ELR (cell line): ENCODE results near the gene FIBCD1.
"Not testable (repeated sequence)": the region's sequence is repeated elsewhere in the genome, so short reads cannot be mapped to it uniquely, and the experiment has no call there.

Experiments used
- DNase-seq: peaks from one replicate; pipeline ENCODE4 v3.0.0-alpha.2; 2015; ENCODE audit warnings: low read depth

Gene FIBCD1

DNA sequence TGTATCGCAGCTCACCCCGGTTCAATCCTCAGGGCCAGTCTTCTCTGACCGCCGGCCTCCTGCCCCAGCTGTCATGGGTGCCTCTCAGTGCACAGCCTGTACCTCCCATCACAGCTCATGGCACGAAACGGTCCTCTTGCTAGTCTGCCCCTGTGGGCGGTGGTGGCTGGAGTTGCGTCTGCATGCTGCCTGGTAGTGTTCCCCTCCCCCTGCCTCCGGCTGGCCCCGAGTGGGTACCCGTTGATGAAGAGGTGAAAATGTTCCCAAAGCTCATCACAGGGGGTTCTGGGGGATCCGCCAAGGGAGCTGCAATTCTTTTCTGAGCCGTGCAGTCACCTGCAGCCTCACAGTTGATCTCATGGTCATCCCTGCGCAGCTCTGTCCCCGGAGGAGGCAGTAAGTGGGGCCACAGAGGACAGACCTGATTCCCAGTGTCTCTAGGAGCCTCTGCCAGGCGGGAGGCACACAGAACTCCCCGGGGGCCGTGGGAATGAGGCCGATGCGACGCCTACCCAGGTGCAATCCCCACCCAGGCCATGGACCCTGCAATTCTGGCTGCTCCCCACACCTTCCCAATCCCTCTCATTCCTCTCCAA, 34.7 kb upstream of the FIBCD1 start:
- no peak for DNase-seq

GRCh38 chr9:130972957-130973685, 34.1 kb upstream of the FIBCD1 start:
- DNase-seq = no peak

GRCh38 chr9:130972277-130972956, 33.4 kb upstream of the FIBCD1 start:
- no peak for DNase-seq

DNA sequence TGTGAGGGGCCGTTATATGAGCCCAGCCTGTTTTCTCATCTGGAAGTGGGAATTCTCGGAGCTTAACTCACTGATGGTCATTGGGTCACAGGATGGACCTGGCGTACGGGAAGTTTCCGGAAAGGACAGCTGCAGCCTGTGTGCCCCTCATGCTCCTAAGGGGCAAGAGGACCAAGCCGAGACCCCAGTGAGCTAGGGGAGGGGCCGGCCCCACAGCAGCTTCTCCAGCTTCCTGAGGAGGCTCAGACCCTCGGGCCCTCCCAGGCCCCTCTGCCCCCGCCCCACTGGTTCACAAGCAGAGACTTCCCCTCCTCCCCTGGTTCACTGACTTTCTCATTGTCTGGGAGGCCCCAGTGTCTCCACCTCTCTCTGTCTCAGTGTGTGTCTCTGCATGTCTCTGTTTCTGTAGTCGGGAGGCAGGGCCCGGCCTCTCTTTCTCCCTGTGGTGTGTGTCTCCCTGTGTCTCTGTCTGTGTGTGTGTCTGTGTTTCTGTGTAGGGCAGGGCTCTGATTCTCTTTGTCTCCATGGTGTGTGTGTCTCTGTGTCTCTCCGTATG, 32.3 kb upstream of the FIBCD1 start:
- no peak for DNase-seq

DNA sequence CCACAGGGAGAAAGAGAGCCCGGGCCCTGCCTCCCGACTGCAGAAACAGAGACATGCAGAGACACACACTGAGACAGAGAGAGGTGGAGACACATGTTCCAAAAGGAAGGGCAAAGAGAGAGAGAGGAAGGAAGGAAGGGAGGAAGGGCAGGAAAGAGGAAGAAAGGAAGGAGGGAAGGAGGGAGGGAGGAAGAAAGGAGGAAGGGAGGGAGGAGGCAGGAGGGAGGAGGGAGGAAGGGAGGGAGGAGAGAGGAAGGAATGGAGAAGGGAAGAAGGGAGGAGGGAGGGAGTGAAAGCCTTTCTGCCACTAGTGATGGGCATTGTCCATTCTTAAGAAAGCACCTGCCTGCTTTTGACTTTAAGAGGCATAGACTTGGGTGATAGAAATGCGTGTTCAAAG, 31.8 kb upstream of the FIBCD1 start:
- DNase-seq = no peak

- no peak for DNase-seq
These were observed 31.0 kb upstream of the FIBCD1 start for GRCh38 chr9:130970052-130970451.

DNA sequence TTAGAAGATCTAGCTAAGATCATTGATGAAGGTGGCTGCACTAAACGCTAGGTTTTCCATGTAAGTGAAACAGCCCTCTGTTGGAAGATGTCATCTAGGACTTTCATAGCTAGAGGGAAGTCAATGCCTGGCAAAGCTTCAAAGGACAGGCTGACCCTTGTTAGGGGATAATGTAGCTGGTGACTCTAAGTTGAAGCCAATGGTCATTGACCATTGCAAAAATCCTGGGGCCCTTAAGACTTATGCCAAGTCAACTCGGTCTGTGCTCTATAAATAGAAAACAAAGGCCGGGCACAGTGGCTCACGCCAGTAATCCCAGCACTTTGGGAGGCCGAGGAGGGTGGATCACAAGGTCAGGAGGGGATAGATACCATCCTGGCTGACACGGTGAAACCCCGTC, 26.6 kb upstream of the FIBCD1 start:
- no peak for DNase-seq

GRCh38 chr9:130963916-130964315, 24.9 kb upstream of the FIBCD1 start:
- no peak for DNase-seq

- DNase-seq = no peak
These were observed 24.4 kb upstream of the FIBCD1 start for GRCh38 chr9:130963337-130963908.

DNA sequence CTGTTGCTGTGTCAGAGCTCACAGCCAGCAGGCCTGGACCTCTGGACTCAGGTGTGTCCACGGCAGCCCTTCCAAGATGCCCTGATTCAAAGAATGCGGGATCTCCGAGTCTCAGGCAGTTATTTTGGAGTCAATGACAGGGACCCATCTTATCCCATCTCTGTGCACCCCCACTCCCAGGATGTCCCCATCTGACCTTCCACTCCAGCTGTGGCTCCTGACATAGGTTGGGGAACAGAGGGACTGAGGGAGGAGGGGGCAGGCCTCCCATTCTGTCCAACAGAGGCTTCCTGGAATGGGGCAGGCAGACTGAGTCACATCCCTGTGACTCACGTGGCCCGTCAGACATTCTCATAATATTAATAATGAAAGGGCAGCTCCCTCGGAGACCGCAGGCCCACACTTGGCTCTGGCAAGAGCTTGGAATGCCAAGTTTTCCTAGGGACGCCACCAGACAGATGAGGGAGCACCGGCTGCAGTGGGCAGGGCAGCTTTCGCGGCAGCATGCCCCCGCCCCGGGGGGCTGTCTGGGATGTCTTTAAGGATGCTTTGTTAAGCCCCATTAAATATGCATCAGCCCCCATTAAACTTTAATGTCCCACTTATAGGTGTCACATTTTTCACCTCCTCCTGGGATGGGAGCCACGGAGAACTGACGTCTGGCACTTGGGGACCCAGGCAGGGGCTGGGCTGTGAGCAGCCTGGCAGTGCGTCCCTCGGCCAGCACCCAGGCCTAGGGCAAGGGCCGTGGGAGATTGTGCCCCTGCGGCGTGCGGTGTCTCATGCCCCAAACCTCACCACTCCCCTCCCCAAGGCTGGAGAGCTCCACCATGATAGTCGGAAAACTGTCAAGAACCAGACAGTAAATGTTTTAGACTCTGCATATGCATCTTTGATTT, 23.6 kb upstream of the FIBCD1 start:
- peak; percentile 97 for DNase-seq

DNA sequence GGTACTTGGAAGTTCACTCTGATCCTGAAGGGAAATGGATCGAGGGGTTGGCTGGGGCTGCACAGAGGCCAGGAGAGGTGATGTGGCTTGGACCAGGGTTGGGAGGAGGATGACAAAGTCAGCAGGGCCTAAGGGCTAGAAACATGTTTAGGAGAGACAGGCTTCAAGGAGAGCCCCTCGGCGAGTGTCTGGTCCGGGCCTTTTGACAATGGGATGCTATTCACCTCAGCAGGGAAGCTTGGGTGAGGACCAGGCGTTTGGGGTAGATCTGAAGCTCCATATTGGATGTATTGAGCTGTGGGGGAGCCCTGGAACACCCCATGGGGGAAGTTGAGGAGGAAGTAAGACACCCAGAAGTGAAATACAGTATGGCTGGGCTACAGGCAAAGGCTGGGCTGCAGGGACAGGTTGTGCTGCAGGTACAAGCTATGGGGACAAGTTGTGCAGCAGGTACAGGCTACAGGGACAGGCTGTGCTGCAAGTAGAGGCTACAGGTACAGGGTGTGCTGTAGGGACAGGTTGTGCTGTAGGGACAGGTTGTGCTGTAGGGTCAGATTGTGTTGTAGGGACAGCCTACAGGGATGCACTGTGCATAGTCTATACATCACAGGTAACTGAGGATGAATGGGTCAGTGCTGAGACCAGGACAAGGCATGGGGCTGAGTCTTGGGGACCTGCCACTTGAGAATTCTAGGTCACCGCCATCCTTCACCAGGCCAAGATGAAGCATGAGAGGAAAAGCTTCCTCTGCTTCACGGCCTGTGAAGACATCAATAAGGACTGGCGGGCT, 22.7 kb upstream of the FIBCD1 start:
- DNase-seq = no peak

DNA sequence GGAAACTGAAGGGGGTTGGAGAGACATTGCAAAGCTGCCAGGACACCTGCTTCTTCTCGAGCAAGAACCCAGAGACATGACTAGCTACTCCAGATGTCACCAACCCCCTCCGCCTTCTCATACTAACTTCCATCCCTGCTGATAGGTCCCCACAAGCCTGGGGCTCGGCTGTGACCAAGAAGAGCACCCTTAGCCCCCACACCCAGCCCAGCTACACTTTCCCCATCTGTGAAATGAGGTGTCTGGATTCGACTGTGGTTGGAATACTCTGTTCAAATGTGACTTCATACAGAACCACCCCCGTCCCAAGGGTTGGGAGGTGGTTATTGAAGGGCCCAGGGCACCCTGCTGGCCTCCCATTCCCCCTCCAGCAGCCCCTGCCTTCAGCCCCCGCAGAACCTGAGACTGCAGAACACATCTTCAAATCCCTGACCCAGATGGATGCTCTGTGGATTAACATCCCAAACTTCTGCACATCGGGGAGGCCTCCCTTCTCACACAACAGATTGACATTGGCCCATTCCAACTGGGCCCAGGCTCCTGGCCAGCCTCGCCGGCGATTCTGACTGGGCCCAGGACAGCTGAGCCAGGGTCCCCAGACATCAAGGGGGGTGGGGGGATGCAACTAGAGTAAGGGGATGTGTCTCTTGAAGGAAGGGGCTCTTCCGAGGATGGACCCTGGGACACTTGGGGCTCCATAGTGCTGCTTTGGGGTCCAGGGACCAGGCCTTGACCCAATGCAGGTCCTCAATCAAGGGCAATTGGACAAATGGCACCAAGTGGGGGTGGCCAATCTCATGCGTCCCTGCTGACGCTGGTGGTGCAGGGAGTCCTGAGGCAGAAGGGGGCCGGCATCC, 21.7 kb upstream of the FIBCD1 start:
- DNase-seq = no peak

GRCh38 chr9:130959809-130960334, 20.8 kb upstream of the FIBCD1 start:
- no peak for DNase-seq

DNA sequence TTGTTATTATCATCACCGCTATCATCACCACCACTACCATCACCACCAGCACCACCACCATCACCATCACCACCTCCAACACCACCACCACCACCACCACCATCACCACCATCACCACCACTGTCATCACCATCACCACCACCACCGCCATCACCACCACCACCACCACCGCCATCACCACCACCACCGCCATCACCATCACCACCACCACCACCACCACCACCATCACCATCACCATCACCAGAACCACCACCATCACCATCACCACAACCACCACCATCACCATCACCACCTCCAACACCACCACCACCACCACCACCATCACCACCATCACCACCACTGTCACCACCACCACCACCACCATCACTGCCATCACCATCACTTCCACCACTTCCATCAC, 19.5 kb upstream of the FIBCD1 start:
- not testable (repeated sequence) for DNase-seq

DNA sequence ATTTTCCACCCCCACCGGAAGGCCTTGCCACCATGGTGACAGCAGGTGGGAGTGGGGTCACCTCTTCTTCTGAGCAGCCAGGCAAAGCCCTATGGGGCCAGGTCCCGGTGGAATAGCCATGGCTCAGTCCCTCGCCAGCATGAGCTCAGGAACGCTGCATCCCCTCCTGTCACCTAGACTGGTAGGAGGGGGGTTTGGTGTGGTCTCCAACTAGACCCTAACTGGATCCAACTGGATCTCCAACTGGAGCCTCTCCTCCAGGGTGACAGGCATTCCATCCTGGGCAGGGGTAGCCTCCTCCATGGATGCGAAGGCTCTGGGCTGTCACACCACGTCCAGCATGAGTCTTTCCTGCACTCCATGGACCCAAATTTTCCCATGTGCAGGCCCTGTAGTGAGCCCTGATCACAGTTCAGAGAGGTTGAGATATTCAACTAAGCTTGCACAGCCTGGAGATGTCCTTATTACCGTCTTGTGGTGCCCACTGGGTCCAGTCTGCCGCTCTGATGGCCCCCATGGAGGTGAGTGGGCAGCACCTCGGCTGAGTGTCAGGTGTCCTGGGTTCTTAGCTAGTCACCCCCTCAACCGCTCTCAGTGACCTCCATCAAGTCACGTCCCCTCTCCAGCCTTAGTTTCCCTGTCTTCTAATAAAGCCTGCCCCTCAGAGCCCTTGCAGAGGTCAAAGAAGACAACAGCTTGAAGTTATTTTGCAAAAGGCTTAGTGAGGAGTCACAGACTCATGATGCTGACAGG, 18.6 kb upstream of the FIBCD1 start:
- DNase-seq = no peak

GRCh38 chr9:130956636-130957450, 17.8 kb upstream of the FIBCD1 start:
- DNase-seq = no peak

- DNase-seq = no peak
These were observed 17.0 kb upstream of the FIBCD1 start for GRCh38 chr9:130955947-130956621.
